HEK293T (cell line): Measurements from ENCODE around the gene ARMC3.

Experiments
- ELF4 ChIP-seq: fragments of 450-650 bp; IDR thresholded peaks from 2 replicates; pipeline ENCODE4 v1.6.1; 2017; ENCODE audit warnings: antibody characterized with exemption
- FOXA1 ChIP-seq: fragments of 450-650 bp; IDR thresholded peaks from 2 replicates; pipeline ENCODE4 v1.6.1; 2016; ENCODE audit warnings: mild to moderate bottlenecking
- FOXK2 ChIP-seq: fragments of 450-650 bp; IDR thresholded peaks from 2 replicates; pipeline ENCODE4 v1.6.1; 2016; ENCODE audit warnings: mild to moderate bottlenecking
- FOXM1 ChIP-seq: fragments of 450-650 bp; IDR thresholded peaks from 2 replicates; pipeline ENCODE4 v1.6.1; 2017; ENCODE audit warnings: mild to moderate bottlenecking, borderline replicate concordance
- SP1 ChIP-seq: fragments of 450-650 bp; IDR thresholded peaks from 2 replicates; pipeline ENCODE4 v1.6.1; 2017
- SUZ12 ChIP-seq: fragments of 450-650 bp; IDR thresholded peaks from 2 replicates; pipeline ENCODE4 v1.6.1; 2016; ENCODE audit warnings: mild to moderate bottlenecking
- TF ChIP-seq, protein P1 (sequence below): fragments of 450-650 bp; IDR thresholded peaks from 2 replicates; pipeline ENCODE4 v1.6.1; 2016

DNA sequence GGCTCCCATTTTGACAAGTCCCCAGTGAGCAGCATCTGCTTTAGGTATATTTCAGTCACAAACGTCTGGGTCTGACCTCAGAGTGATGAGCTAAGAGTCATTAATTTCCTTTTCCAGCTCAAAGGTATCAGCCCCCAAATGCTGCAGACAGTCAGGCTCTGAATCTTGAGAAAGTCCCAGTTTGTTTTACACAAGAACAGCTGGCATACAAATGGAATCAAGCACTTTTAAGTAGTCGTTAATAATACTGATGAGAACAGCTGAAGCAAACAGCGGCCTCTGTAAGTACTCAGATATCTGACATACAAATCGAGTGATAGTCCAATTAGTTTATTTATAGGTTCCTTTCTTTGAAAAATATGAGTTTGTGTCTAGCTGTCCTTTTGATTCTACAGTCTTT, 118.2 kb downstream of the ARMC3 start:
- no peak for TF ChIP-seq SUZ12
- TF ChIP-seq FOXM1 = no peak
- TF ChIP-seq, protein P1, sequence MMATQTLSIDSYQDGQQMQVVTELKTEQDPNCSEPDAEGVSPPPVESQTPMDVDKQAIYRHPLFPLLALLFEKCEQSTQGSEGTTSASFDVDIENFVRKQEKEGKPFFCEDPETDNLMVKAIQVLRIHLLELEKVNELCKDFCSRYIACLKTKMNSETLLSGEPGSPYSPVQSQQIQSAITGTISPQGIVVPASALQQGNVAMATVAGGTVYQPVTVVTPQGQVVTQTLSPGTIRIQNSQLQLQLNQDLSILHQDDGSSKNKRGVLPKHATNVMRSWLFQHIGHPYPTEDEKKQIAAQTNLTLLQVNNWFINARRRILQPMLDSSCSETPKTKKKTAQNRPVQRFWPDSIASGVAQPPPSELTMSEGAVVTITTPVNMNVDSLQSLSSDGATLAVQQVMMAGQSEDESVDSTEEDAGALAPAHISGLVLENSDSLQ = no peak
- no peak for TF ChIP-seq SP1
- TF ChIP-seq FOXK2 = no peak
- TF ChIP-seq FOXA1 = no peak
- no peak for TF ChIP-seq ELF4
